ENCODE measurements around the gene GRAMD1A.

DNA sequence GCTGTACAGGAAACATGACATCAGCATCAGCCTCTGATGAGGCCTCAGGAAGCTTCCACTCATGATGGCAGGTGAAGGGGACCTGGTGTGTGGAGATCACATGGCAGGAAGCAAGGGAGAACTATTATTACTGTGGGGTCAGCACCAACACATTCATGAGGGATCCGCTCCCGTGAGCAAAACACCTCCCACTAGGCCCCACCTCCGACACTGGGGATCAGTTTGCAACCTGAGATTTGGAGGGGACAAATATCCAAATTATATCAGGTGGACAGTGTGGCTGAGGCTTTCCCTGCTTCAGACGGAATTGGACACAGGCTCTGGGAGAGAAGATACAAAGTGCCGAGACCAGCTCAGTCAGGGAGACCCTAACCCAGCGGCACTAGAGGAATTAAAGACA is 30.4 kb upstream of the GRAMD1A start:
- TF ChIP-seq CTCF (IDR thresholded peaks at IDR 0.05) (no peak), POLR2A (IDR thresholded peaks at IDR 0.05) (no peak)

Measured in breast epithelium (tissue), 3 donors.